ENCODE measurements around the gene ABHD12. TPM values are rescaled to one million over a fixed set of nuclear protein-coding genes. Genes with fewer than 3 reads are reported as not detected.
"Not testable (repeated sequence)": the region's sequence is repeated elsewhere in the genome, so short reads cannot be mapped to it uniquely, and the experiment has no call there.

ABHD12 gene
- total RNA-seq, 2 experiments from 2014 or later = 22.3 to 24.1 TPM

DNA sequence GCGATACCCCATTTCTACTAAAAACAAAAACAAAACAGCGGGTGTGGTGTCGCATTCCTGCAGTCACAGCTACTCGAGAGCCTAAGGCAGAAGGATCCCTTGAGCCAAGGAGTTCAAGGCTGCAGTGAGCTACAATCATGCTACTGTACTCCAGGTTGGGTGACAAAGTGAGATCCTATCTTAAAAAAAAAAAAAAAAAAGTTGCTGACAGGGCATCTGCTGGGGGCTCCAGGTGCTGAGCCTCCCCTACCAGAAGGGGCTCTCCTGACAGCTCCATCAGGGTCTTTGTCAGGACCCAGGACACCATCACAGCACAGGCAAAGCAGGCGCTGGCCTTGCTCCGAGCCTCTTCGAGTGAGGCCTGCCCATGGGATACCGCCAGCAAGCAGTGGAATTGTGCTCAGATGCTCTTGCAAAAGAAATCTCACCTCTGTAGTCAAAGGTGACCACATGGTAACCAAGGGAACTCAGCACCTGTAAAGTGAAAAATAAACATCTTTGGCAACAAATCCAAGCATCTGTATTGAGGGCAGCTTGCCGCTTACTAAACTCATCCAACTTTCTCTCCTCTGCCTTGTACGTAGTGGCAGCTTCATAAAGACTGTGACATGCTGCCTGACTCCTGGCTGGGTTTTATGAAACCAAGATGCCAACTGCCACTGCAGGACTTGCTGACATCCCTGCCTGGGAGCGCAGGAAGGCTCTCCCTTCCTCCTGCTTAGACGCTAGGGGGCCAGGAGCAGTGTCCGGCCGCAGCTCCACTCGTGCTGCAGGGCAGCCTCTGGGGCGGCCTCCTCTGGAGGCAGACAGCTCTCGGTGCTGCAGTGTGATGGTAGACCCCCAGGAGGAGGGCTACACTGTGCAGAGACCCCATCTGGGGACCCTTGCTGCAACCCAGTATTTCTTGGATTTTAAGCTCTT is 75.9 kb downstream of the ABHD12 start:
- Mint-ChIP-seq H3K4me3 (no peak overlapping the region), H3K36me3 (no peaks in the 10 kb centered on the region), H3K27me3 (no peaks in the 10 kb centered on the region), H3K9me3 (no peaks in the 10 kb centered on the region), H3K4me1 (ENCODE audit: low read depth) (peaks cover 27% of the 10 kb centered on the region), H3K27ac (no peak overlapping the region)
- ChIA-PET POLR2A (no interaction called here), CTCF (interaction anchor here (1.0 kb wide), 1 partner anchor 83 kb away, joined by 3 read pairs; no protein-coding TSS in a partner anchor)
- intact Hi-C loops (cut with micrococcal nuclease) = loop anchor here (5.0 to 10.0 kb wide), 2 partner anchors 77 to 320 kb away; partner anchors contain the start of gene APMAP
- no peak for DNase-seq

DNA sequence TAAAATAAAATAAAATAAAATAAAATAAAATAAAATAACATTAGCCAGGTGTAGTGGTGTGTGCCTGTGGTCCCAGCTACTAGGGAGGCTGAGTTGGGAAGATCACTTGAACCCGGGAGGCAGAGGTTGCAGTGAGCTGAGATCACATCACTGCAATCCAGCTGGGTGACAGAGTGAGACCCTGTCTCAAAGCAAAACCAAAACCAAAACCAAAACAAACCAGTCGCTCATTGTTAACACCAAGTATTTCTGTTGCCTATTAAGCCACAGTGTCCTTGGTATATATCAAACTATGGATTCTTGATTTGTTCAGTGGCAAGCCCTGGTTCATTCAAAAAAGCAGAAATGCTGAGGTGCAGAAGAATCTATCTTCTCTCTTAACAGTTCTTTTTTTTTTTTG is 77.0 kb downstream of the ABHD12 start:
- Mint-ChIP-seq H3K36me3 (no peaks in the 10 kb centered on the region), H3K27ac (no peak overlapping the region), H3K9me3 (no peaks in the 10 kb centered on the region), H3K4me1 (ENCODE audit: low read depth) (peaks cover 34% of the 10 kb centered on the region), H3K4me3 (no peak overlapping the region), H3K27me3 (no peaks in the 10 kb centered on the region)
- ChIA-PET POLR2A (no interaction called here), CTCF (no interaction called here)
- DNase-seq = no peak
- intact Hi-C loops (cut with micrococcal nuclease) = loop anchor here (5.0 to 10.0 kb wide), 2 partner anchors 76 to 319 kb away; partner anchors contain the start of gene APMAP

DNA sequence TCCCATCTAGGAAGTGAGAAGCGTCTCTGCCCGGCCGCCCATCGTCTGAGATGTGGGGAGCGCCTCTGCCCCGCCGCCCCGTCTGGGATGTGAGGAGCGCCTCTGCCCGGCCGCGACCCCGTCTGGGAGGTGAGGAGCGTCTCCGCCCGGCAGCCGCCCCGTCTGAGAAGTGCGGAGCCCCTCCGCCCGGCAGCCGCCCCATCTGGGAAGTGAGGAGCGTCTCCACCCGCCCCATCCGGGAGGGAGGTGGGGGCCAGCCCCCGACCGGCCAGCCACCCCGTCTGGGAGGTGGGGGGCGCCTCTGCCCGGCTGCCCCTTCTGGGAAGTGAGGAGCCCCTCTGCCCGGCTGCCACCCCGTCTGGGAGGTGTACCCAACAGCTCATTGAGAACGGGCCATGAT is 77.9 kb downstream of the ABHD12 start:
- H3K27ac Mint-ChIP-seq, H3K36me3 Mint-ChIP-seq, H3K27me3 Mint-ChIP-seq, H3K4me3 Mint-ChIP-seq, CTCF ChIA-PET, H3K9me3 Mint-ChIP-seq, POLR2A ChIA-PET: not testable (repeated sequence)
- DNase-seq = peak; percentile 2
- H3K4me1 Mint-ChIP-seq (ENCODE audit: low read depth) = peaks cover 34% of the 10 kb centered on the region
- intact Hi-C loops (cut with micrococcal nuclease) = loop anchor here (5.0 to 10.0 kb wide), 2 partner anchors 75 to 318 kb away; partner anchors contain the start of gene APMAP

DNA sequence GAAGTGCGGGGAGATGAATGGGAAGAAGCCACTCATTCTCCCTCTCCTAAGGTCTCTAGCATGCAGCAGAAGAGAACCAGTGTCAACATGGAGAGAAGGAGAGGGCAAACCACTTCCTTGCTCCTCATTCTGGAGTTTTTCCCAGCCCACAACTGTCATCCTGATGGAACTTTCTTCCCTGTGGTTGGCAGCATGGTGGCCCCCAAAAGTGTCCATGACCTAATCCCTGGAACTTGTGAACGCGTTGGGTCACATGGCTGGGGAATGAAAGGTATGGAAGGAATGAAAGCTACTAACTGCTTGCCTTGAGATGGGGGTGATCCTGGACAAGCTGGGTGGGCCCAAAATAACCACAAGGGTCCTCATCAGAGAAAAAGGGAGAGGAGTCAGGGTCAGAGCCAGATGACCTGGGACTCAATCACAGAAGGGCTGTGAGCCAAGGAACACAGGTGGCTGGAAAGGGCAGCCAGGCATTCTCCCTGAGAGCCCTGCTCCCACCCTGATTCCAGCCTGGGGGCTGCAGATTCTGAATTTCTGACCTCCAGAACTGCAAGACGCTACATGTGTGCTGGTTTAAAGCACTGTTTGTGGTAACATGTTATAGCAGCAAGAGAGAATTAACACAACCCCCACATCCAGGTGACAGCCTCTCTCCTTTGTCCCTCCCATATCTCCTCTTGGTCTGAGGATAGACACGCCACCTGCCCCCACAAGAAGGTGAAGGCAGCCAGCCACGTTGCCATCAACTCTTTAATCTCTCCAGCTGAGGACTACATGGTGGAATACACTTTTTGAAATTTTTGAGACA is 79.5 kb downstream of the ABHD12 start:
- CTCF ChIA-PET = interaction anchor here (0.7 to 1.4 kb wide), 3 partner anchors 16 to 86 kb away, joined by 3 to 8 read pairs (median 5); partner anchors contain the start of gene ABHD12
- H3K9me3 Mint-ChIP-seq = no peaks in the 10 kb centered on the region
- intact Hi-C loops (cut with micrococcal nuclease) = loop anchor here (1.0 to 10.0 kb wide), 4 partner anchors 74 to 316 kb away; partner anchors contain the start of genes ABHD12 and APMAP
- no peaks in the 10 kb centered on the region for H3K36me3 Mint-ChIP-seq
- H3K27me3 Mint-ChIP-seq = no peaks in the 10 kb centered on the region
- peak overlapping the region; percentile 61 for H3K4me3 Mint-ChIP-seq
- POLR2A ChIA-PET = interaction anchor here (0.6 kb wide), 2 partner anchors 10 to 12 kb away, joined by 3 read pairs; no protein-coding TSS in a partner anchor
- peaks cover 34% of the 10 kb centered on the region for H3K4me1 Mint-ChIP-seq (ENCODE audit: low read depth)
- H3K27ac Mint-ChIP-seq = peak overlapping the region; percentile 89
- no peak for DNase-seq

DNA sequence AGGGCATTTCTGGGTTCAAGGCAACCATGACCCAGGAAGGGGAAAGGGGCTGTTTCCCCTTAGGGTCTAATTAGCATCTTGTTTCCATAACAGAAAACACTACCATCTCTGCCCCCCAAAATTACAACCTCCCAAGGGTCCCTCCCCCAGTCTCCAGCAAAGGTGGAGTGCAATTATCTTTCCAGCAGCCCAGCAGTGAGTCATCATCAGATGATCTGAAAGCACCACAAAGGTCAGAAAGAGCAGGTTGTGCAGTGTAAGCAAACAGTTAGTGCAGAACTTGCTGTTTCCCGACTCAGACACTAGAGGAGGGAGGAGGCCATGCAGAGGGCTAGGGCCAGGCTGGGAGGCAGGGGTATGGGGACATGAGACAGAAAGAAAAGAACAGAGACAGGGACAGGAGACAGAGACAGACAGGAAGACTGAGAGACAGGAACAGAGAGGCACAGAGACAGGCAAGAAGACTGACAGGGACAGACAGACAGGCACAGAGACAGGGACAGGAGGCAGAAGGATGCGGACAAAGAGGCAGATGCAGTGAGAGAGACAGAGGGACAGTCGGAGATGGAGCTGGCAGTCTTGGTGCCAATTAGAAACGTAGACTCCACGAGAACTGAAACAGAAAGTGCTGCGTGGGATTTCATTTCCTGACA is 80.2 kb downstream of the ABHD12 start:
- Mint-ChIP-seq H3K27me3 (no peaks in the 10 kb centered on the region), H3K4me3 (peak overlapping the region; percentile 61), H3K36me3 (no peaks in the 10 kb centered on the region), H3K4me1 (ENCODE audit: low read depth) (peaks cover 31% of the 10 kb centered on the region), H3K27ac (peak overlapping the region; percentile 89), H3K9me3 (no peaks in the 10 kb centered on the region)
- intact Hi-C loops (cut with micrococcal nuclease) = loop anchor here (1.0 to 10.0 kb wide), 4 partner anchors 73 to 316 kb away; partner anchors contain the start of genes ABHD12 and APMAP
- CTCF ChIA-PET = interaction anchor here (0.7 to 1.4 kb wide), 4 partner anchors 16 to 88 kb away, joined by 3 to 8 read pairs (median 6); partner anchors contain the start of gene ABHD12
- DNase-seq = peak; percentile 79
- POLR2A ChIA-PET = interaction anchor here (0.6 kb wide), 2 partner anchors 11 kb away, joined by 3 read pairs; no protein-coding TSS in a partner anchor

DNA sequence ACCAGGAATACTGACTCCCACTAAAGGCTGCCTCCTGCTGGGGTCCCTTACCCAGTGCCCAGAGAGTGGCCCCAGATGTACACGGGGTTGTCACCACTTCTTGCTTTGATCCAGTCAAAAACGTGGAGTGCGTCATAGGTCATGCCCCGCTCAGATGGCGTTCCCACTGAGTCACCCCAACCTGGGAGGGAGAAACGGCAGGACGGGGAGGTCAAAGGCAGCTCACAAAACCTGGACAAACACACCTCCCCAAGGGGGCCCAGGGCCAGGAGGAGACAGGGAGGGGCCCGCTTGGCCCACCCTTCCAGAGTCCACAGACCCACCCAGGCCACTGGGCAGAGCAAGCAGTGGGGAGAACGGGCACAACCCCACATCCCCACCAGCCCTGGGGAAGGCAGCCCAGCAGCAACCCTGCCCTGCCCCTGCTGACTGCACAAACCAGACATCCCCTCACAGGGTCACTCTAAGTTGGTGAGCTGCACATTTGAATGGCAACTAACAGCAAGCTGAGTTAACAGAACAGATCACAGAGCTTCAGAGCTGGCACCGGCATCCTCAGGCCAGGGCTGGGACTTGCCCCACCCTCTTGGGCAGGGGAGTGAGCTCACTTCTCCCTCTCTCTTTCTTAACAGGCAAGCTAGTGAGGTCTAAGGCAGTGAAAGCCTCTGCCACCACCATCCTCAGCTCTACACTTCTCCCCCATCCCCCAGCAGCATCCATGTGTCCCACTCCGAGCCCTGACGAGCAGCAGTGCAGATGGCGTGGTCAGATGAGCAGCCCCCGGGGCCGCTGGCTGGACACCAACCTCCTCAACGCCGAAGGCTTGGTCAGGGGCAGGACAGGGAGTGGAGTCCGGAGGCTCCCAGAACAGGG is 81.0 kb downstream of the ABHD12 start:
- intact Hi-C loops (cut with micrococcal nuclease) = loop anchor here (1.0 to 10.0 kb wide), 4 partner anchors 72 to 315 kb away; partner anchors contain the start of genes ABHD12 and APMAP
- H3K27ac Mint-ChIP-seq = peak overlapping the region; percentile 28
- H3K4me3 Mint-ChIP-seq = no peak overlapping the region
- H3K4me1 Mint-ChIP-seq (ENCODE audit: low read depth) = peaks cover 31% of the 10 kb centered on the region
- no peaks in the 10 kb centered on the region for H3K27me3 Mint-ChIP-seq
- POLR2A ChIA-PET = interaction anchor here (1.0 kb wide), 1 partner anchor 63 kb away, joined by 3 read pairs; no protein-coding TSS in a partner anchor
- no peaks in the 10 kb centered on the region for H3K36me3 Mint-ChIP-seq
- CTCF ChIA-PET = interaction anchor here (0.7 to 1.3 kb wide), 4 partner anchors 11 to 89 kb away, joined by 3 to 8 read pairs (median 3); partner anchors contain the start of gene ABHD12
- H3K9me3 Mint-ChIP-seq = no peaks in the 10 kb centered on the region
- DNase-seq = peak; percentile 41

DNA sequence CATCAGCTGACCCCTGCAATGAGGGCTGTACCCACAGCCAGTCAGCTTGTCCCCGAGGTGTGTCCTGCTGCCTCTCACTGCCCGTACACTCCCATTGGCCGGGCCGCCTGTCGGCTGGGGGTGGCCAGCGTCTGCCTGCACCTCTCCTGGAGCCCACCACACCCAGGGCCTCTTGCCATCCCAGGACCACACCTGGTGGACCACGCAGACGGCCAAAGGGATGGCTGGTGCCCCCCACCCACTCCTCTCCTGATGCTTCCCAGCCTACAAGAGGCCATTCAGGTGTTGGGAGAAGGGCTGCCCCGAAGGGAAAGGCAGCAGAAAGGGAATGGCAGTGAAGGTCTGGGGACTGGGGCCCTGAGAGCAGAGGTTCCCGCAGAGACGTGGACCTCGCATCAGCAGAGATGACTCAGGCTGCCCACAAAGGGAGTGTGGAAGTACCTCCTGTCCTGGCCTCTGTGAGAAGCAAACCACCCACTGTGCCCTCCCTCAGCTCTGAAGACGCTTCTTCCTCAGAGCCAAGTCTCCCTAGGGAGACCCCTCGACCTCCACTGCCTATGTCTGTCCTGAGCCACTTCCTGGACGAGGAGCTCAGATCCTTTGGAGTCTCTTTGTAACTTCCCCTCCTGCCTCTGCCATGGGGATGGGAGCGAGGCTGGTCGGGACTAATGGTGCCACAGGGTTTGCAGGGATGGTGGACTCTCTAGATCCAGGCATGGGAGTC is 81.8 kb downstream of the ABHD12 start:
- intact Hi-C loops (cut with micrococcal nuclease) = no loop called here
- Mint-ChIP-seq H3K36me3 (no peaks in the 10 kb centered on the region), H3K27me3 (no peaks in the 10 kb centered on the region), H3K4me1 (ENCODE audit: low read depth) (peaks cover 31% of the 10 kb centered on the region), H3K27ac (no peak overlapping the region), H3K4me3 (no peak overlapping the region), H3K9me3 (no peaks in the 10 kb centered on the region)
- DNase-seq = peak; percentile 30
- ChIA-PET CTCF (interaction anchor here (0.7 to 1.3 kb wide), 5 partner anchors 14 to 315 kb away, joined by 3 to 8 read pairs (median 3); partner anchors contain the start of gene ABHD12), POLR2A (interaction anchor here (0.8 to 1.0 kb wide), 2 partner anchors 62 to 85 kb away, joined by 3 read pairs; no protein-coding TSS in a partner anchor)

DNA sequence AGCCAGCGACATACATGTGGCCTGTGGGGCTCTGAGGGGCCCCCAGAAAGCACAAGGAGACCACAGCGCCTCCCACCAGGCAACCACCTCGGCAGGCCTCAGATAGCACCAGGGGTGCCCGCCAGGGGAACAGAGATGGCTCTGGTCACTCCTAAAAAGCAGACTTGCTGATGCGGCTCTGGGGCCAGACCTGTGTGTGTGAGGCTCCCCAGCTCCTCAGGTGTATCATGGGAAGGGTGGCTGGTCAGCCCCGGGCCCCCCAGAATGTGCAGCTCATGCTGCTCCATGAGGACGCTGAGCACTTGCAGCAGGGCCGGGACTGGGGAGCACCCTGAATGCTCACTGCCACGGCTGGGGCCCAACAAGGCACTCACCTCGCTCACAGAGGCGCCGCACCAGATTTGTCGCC is 82.5 kb downstream of the ABHD12 start:
- intact Hi-C loops (cut with micrococcal nuclease) = no loop called here
- H3K4me3 Mint-ChIP-seq = no peak overlapping the region
- H3K9me3 Mint-ChIP-seq = no peaks in the 10 kb centered on the region
- ChIA-PET POLR2A (interaction anchor here (0.8 kb wide), 1 partner anchor 84 kb away, joined by 3 read pairs; no protein-coding TSS in a partner anchor), CTCF (interaction anchor here (1.0 kb wide), 2 partner anchors 91 to 315 kb away, joined by 3 to 6 read pairs; no protein-coding TSS in a partner anchor)
- DNase-seq = no peak
- H3K27ac Mint-ChIP-seq = no peak overlapping the region
- no peaks in the 10 kb centered on the region for H3K36me3 Mint-ChIP-seq
- H3K4me1 Mint-ChIP-seq (ENCODE audit: low read depth) = peaks cover 29% of the 10 kb centered on the region
- H3K27me3 Mint-ChIP-seq = no peaks in the 10 kb centered on the region

DNA sequence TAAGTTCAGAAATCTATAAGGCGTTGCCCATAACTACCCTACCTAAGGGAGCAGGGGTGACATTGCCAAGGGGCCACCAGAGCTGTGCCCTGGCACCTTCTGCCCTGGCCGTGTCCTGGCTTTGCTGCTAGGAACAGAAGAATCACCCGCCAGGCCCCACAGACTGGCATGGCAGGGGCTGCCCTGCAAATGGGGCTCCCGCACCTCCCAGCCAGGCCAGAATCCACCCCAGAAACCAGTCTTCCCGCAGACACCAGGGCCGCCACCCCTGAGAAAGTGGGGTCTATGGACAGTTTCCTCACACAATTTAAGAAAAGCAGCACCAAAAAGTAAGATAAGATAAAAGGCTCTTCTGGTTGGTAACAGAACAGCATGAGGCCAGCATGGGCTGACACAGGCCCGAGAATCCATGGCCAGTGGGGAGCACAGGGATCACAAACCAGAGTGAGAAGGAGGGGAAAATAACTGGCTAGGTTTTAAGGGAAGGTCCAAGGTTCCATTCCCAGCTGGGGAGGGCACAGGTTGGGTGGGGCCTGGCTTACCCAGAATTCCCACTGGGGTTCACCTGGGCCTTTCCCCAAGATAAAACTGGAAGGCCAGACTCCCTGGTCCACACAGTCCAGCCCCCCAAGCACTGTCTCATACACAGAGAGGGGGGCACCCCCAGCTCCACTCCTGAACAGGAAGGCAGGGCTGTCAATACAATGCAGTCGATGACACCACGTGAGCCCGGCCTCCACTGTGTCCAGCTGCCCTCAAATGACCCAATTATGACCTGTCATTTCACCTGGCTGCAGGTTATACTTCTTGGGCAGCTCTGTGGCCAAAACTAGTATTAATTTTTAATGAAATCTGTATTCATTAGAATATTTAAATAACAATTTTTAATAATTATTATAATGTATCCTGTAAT is 83.4 kb downstream of the ABHD12 start:
- no peak for DNase-seq
- Mint-ChIP-seq H3K4me1 (ENCODE audit: low read depth) (peaks cover 28% of the 10 kb centered on the region), H3K4me3 (no peak overlapping the region), H3K9me3 (no peaks in the 10 kb centered on the region), H3K27ac (no peak overlapping the region), H3K36me3 (no peaks in the 10 kb centered on the region), H3K27me3 (no peaks in the 10 kb centered on the region)
- ChIA-PET POLR2A (no interaction called here), CTCF (interaction anchor here (1.0 kb wide), 1 partner anchor 92 kb away, joined by 6 read pairs; no protein-coding TSS in a partner anchor)
- intact Hi-C loops (cut with micrococcal nuclease) = no loop called here

Measured in activated CD4-positive, alpha-beta memory T cell treated with anti-CD3 and anti-CD28 coated beads for 36 hours (primary cell).